SK-N-SH (cell line): ENCODE results near the gene DHRSX. TPM values are rescaled to one million over a fixed set of nuclear protein-coding genes. Genes with fewer than 3 reads are reported as not detected.
"Not testable (repeated sequence)": the region's sequence is repeated elsewhere in the genome, so short reads cannot be mapped to it uniquely, and the experiment has no call there.

ENCODE experiments used
- CTCF ChIA-PET: fragments of 300-600, 350-600 bp; formaldehyde crosslinking; extraction: SDS; loops from one replicate; lab custom pipeline; 2021; lab: Yijun Ruan, JAX
- POLR2A ChIA-PET: fragments of 350-600 bp; sonication (Branson Sonifier 250); formaldehyde crosslinking; extraction: SDS; loops from one replicate; lab custom pipeline; 2020; ENCODE audit warnings: antibody characterized with exemption, inconsistent platforms; lab: Yijun Ruan, JAX
- DNase-seq: peaks from one replicate; pipeline ENCODE4 v3.0.0; 2012
- H2AFZ ChIP-seq: fragments of 200-600 bp; sonication (generic); 2 replicates; pipeline ENCODE4 v1.8.1; 2016; ENCODE audit warnings: antibody characterized with exemption, mild to moderate bottlenecking, low read depth
- H3F3A ChIP-seq: fragments of 200-600 bp; sonication (generic); replicated peaks from 2 replicates; pipeline ENCODE3; 2016; ENCODE audit warnings: antibody characterized with exemption, mild to moderate bottlenecking; ENCODE audit not compliant: insufficient read depth
- H3K27ac ChIP-seq, 2 experiments: fragments of 200-500 bp in 1 of 2; fragments of 200-600 bp in 1 of 2; sonication (Bioruptor generic) in 1 of 2; sonication (generic), shearing (Covaris generic) in 1 of 2; 2 replicates each; pipeline versions ENCODE4 v1.5.1 to v1.6.1; 2014 to 2016; ENCODE audit warnings: low read depth in 2 of 2, inconsistent platforms in 1 of 2, low read length in 1 of 2, mild to moderate bottlenecking in 1 of 2, mixed read lengths in 1 of 2
- H3K27me3 ChIP-seq: fragments of 200-600 bp; sonication (generic), shearing (Covaris generic); 2 replicates; pipeline ENCODE4 v1.6.1; 2016; ENCODE audit warnings: mixed run types; ENCODE audit not compliant: insufficient read depth
- H3K36me3 ChIP-seq, 2 experiments: fragments of 200-500 bp in 1 of 2; fragments of 200-600 bp in 1 of 2; sonication (Bioruptor generic) in 1 of 2; sonication (generic) in 1 of 2; replicated peaks in 1 of 2; 2 replicates each; pipeline versions ENCODE3 to v1.5.1; 2014 to 2016; ENCODE audit warnings: low read length in 1 of 2, mild to moderate bottlenecking in 1 of 2; ENCODE audit not compliant: insufficient read depth in 2 of 2, control insufficient read depth in 1 of 2
- H3K4me1 ChIP-seq, 2 experiments: fragments of 200-500 bp in 1 of 2; fragments of 200-600 bp in 1 of 2; sonication (Bioruptor generic) in 1 of 2; sonication (generic), shearing (Covaris generic) in 1 of 2; 2 replicates each; pipeline versions ENCODE4 v1.5.1 to v1.6.1; 2014 to 2016; ENCODE audit warnings: low read depth in 1 of 2, low read length in 1 of 2, mixed run types in 1 of 2; ENCODE audit not compliant: insufficient read depth in 2 of 2, control insufficient read depth in 1 of 2
- H3K4me2 ChIP-seq: fragments of 200-600 bp; sonication (generic), shearing (Covaris generic); 2 replicates; pipeline ENCODE4 v1.6.1; 2017; ENCODE audit warnings: mixed run types
- H3K4me3 ChIP-seq, 2 experiments: fragments of 200-500 bp in 1 of 2; fragments of 200-600 bp in 1 of 2; sonication (Bioruptor generic) in 1 of 2; sonication (generic), shearing (Covaris generic) in 1 of 2; 2 replicates each; pipeline versions ENCODE4 v1.5.1 to v1.8.1; 2014 to 2016; ENCODE audit warnings: low read depth in 2 of 2, inconsistent platforms in 1 of 2, low read length in 1 of 2, mild to moderate bottlenecking in 1 of 2, mixed read lengths in 1 of 2, moderate library complexity in 1 of 2
- H3K79me2 ChIP-seq: fragments of 200-600 bp; sonication (generic); 2 replicates; pipeline ENCODE4 v1.8.1; 2017; ENCODE audit warnings: mild to moderate bottlenecking; ENCODE audit not compliant: insufficient read depth
- H3K9ac ChIP-seq: fragments of 200-600 bp; sonication (generic); 2 replicates; pipeline ENCODE4 v1.6.1; 2017; ENCODE audit warnings: mixed run types
- H3K9me2 ChIP-seq: fragments of 200-600 bp; sonication (generic); 2 replicates; pipeline ENCODE4 v1.6.1; 2017; ENCODE audit warnings: mixed run types
- H3K9me3 ChIP-seq: fragments of 200-600 bp; sonication (generic); 2 replicates; pipeline ENCODE4 v1.6.1; 2017; ENCODE audit warnings: mixed run types, mild to moderate bottlenecking, moderate library complexity
- H4K20me1 ChIP-seq: fragments of 200-600 bp; sonication (generic); 2 replicates; pipeline ENCODE4 v1.6.1; 2017; ENCODE audit warnings: mild to moderate bottlenecking, mixed run types; ENCODE audit not compliant: insufficient read depth
- CHD2 ChIP-seq: fragments of 150-350 bp; IDR thresholded peaks from 2 replicates; pipeline ENCODE4 v1.6.1; 2018; ENCODE audit warnings: low read length; ENCODE audit not compliant: partially characterized antibody
- FOXJ3 ChIP-seq: sonication (generic); formaldehyde crosslinking; IDR thresholded peaks from 2 replicates; pipeline ENCODE4 v1.5.1; 2020; ENCODE audit warnings: mild to moderate bottlenecking, missing genetic modification reagents
- NFIC ChIP-seq: IDR thresholded peaks from 2 replicates; pipeline ENCODE4 v1.4.0; 2012; ENCODE audit warnings: borderline replicate concordance
- RXRA ChIP-seq: IDR thresholded peaks from 2 replicates; pipeline ENCODE4 v1.4.0; 2012; ENCODE audit warnings: low read depth, mild to moderate bottlenecking, borderline replicate concordance
- SIN3A ChIP-seq: IDR thresholded peaks from 2 replicates; pipeline ENCODE4 v1.6.1; 2012; ENCODE audit warnings: low read depth, mild to moderate bottlenecking, low read length, moderate library complexity, borderline replicate concordance
- SMC3 ChIP-seq: IDR thresholded peaks from 2 replicates; pipeline ENCODE4 v1.6.1; 2012; ENCODE audit warnings: low read depth, low read length, improper control_type of control experiment
- TCF12 ChIP-seq: IDR thresholded peaks from 2 replicates; pipeline ENCODE4 v1.4.0; 2012
- WGBS: methylation state at CpG from one replicate; pipeline ENCODE4 v1.1.6; 2017; ENCODE audit warnings: low lambda C conversion rate; 5-methylcytosine and 5-hydroxymethylcytosine counted together
- polyA plus RNA-seq, 3 experiments: library from polyadenylated mRNA; depleted of rRNA; stranded (reverse); fragments of >200 nt; gene quantifications; 2 replicates each; pipeline ENCODE4 v1.2.3, GENCODE V29; 2012
- TF ChIP-seq, protein P1 (sequence below): IDR thresholded peaks from 2 replicates; pipeline ENCODE4 v1.6.1; 2012; ENCODE audit warnings: mild to moderate bottlenecking, low read depth, low read length, moderate library complexity
- TF ChIP-seq, protein P2 (sequence below): IDR thresholded peaks from 2 replicates; pipeline ENCODE4 v1.4.0; 2012; ENCODE audit warnings: low read depth, borderline replicate concordance
- TF ChIP-seq, protein P3 (sequence below): IDR thresholded peaks from 2 replicates; pipeline ENCODE4; 2012

DHRSX gene
- polyA plus RNA-seq, 1 of the 3 experiments (the other 2 are of a cell fraction) = 34.3 TPM

DNA sequence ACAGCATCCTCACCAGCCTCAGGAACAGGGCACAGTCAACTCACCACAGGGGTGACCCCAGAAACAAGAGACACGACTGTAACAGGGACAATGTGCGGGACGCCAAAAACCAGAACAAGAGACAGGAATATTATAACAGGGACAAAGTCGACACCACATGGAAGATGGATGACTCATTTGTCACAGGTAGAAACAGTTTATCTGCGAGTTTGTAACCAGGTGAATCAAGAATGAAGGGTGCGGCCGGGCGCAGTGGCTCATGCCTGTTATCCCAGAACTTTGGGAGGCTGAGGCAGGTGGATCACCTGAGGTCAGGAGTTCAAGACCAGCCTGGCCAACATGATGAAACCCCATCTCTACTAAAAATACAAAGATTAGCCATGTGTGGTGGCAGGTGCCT lies 44.7 kb downstream of the DHRSX start:
- 94% methylated on average over 8 of the region's 8 CpGs for WGBS
- CTCF ChIA-PET, DNase-seq, H3K27me3 ChIP-seq, POLR2A ChIA-PET, H3K9me2 ChIP-seq, H3K9ac ChIP-seq, H4K20me1 ChIP-seq, H3K27ac ChIP-seq, H3K4me2 ChIP-seq, H3F3A ChIP-seq, H3K79me2 ChIP-seq, H3K4me1 ChIP-seq, H3K9me3 ChIP-seq, H3K36me3 ChIP-seq, H2AFZ ChIP-seq, H3K4me3 ChIP-seq: not testable (repeated sequence)

DNA sequence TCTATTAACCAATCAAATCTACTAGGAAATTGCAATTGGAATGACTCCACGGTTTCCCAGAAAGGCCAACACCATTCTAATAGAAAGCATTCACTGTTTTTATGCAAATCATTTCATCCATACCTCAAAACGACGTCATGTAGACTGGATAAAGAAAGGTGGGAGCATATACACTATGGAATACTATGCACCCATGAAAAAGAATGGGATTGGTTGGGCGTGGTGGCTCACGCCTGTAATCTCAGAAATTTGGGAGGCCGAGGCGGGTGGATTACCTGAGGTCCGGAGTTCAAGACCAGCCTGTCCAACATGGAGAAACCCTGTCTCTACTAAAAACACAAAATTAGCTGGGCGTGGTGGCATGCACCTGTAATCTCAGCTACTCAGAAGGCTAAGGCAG lies 46.2 kb downstream of the DHRSX start:
- CTCF ChIA-PET, H3K4me3 ChIP-seq, H3K9me2 ChIP-seq, H3K4me1 ChIP-seq, POLR2A ChIA-PET, H3K36me3 ChIP-seq, H3K27ac ChIP-seq, H3K9ac ChIP-seq, H2AFZ ChIP-seq, DNase-seq, H4K20me1 ChIP-seq, H3K9me3 ChIP-seq, H3K79me2 ChIP-seq, H3K27me3 ChIP-seq, H3K4me2 ChIP-seq, H3F3A ChIP-seq: not testable (repeated sequence)
- 98% methylated on average over 9 of the region's 9 CpGs for WGBS

DNA sequence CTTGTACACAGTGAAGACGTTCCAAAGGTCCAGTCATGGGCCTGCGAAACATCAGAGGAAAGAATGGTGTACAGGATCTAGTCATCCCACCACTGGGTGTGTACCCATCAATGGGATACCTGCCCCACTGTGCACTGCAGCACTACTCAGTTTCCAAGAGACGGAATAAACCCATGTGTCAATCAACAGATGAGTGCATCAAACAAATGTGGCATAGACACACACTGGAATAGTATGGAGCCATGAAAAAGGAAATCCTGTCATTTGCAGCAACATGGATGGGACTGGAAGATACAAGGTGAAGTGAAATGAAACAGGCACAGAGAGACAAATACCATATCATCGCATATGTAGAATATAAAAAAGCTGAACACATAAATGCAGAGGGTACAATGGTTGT lies 48.0 kb downstream of the DHRSX start:
- H3K9me2 ChIP-seq = no peaks in the 10 kb centered on the region
- ChIA-PET CTCF (no interaction called here), POLR2A (no interaction called here)
- WGBS = 94% methylated on average over 4 of the region's 4 CpGs
- no peaks in the 10 kb centered on the region for H3K9me3 ChIP-seq
- no peaks in the 10 kb centered on the region for H3K36me3 ChIP-seq
- DNase-seq = no peak
- H3K9ac ChIP-seq = no peak overlapping the region
- no peaks in the 10 kb centered on the region for H3K4me1 ChIP-seq
- no peak overlapping the region for H3K4me2 ChIP-seq
- H3K79me2 ChIP-seq = peaks cover 5% of the 10 kb centered on the region; the same call in 1 of the 2 replicates
- no peak overlapping the region for H2AFZ ChIP-seq
- H3K4me3 ChIP-seq = no peak overlapping the region
- no peaks in the 10 kb centered on the region for H3K27me3 ChIP-seq
- H3K27ac ChIP-seq = no peak overlapping the region
- H4K20me1 ChIP-seq = no peaks in the 10 kb centered on the region; the same call in 1 of the 2 replicates
- TF ChIP-seq RXRA (no peak), TCF12 (no peak), CHD2 (no peak), FOXJ3 (CRISPR knock-in tag) (no peak), NFIC (no peak), SMC3 (no peak), SIN3A (no peak)
- TF ChIP-seq, protein P1, sequence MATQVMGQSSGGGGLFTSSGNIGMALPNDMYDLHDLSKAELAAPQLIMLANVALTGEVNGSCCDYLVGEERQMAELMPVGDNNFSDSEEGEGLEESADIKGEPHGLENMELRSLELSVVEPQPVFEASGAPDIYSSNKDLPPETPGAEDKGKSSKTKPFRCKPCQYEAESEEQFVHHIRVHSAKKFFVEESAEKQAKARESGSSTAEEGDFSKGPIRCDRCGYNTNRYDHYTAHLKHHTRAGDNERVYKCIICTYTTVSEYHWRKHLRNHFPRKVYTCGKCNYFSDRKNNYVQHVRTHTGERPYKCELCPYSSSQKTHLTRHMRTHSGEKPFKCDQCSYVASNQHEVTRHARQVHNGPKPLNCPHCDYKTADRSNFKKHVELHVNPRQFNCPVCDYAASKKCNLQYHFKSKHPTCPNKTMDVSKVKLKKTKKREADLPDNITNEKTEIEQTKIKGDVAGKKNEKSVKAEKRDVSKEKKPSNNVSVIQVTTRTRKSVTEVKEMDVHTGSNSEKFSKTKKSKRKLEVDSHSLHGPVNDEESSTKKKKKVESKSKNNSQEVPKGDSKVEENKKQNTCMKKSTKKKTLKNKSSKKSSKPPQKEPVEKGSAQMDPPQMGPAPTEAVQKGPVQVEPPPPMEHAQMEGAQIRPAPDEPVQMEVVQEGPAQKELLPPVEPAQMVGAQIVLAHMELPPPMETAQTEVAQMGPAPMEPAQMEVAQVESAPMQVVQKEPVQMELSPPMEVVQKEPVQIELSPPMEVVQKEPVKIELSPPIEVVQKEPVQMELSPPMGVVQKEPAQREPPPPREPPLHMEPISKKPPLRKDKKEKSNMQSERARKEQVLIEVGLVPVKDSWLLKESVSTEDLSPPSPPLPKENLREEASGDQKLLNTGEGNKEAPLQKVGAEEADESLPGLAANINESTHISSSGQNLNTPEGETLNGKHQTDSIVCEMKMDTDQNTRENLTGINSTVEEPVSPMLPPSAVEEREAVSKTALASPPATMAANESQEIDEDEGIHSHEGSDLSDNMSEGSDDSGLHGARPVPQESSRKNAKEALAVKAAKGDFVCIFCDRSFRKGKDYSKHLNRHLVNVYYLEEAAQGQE = no peak
- TF ChIP-seq, protein P2, sequence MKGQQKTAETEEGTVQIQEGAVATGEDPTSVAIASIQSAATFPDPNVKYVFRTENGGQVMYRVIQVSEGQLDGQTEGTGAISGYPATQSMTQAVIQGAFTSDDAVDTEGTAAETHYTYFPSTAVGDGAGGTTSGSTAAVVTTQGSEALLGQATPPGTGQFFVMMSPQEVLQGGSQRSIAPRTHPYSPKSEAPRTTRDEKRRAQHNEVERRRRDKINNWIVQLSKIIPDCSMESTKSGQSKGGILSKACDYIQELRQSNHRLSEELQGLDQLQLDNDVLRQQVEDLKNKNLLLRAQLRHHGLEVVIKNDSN = no peak
- TF ChIP-seq, protein P3, sequence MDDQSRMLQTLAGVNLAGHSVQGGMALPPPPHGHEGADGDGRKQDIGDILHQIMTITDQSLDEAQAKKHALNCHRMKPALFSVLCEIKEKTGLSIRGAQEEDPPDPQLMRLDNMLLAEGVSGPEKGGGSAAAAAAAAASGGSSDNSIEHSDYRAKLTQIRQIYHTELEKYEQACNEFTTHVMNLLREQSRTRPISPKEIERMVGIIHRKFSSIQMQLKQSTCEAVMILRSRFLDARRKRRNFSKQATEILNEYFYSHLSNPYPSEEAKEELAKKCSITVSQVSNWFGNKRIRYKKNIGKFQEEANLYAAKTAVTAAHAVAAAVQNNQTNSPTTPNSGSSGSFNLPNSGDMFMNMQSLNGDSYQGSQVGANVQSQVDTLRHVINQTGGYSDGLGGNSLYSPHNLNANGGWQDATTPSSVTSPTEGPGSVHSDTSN = no peak
- H3F3A ChIP-seq = no peaks in the 10 kb centered on the region
